ENCODE measurements around the gene HKDC1. TPM values are rescaled to one million over a fixed set of nuclear protein-coding genes. Genes with fewer than 3 reads are reported as not detected.

The HKDC1 gene
- total RNA-seq, 2 donors from 2014 or later: 1.7 to 8.2 TPM

GRCh38 chr10:69223028-69223342, 2.9 kb downstream of the HKDC1 start:
- no peaks in the 10 kb centered on the region for H3K36me3 Mint-ChIP-seq (ENCODE audit: low read depth)
- ATAC-seq: no peak
- H3K4me1 Mint-ChIP-seq: peaks cover 31% of the 10 kb centered on the region

DNA sequence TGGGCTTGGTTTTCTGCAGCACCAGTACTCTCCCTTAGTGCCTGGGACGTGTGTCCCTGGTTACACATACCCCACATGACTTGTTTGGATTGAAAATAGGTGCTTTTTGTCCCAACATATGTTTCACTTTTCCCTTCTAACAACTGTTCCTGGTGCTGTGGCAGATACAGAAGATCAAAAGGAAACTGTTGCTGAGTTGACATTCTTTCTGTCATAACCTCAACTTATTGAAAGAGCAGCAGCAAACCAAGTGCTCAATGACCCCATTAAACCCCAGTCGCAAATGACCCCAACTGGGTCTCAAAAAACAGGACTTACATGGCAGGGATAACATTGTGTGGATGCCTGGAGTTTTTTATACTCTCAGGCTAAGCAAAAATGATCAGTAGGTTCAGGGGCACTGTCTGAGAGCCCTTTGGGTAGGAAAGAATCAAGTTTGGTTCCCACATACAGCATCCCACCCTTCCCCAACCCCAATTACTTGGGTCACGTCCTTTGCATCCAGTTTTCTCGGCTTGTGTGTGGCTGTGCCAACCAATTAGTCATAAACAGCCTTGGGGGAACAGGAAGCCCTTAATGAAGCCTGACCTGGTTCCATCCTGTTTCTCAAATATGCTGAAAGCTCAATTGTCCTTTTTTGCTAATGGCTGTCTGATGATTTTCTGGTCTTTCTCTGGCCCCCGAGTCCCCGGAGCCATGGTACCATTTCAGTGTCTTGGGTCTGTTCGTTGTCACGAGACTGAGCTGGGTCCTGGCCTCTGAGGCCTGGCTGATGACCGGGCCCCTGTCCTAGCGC, 4.9 kb downstream of the HKDC1 start:
- peak overlapping the region; percentile 76 for H3K27ac Mint-ChIP-seq
- H3K36me3 Mint-ChIP-seq (ENCODE audit: low read depth): no peaks in the 10 kb centered on the region
- H3K4me3 Mint-ChIP-seq: peak overlapping the region; percentile 77
- H3K27me3 Mint-ChIP-seq: no peaks in the 10 kb centered on the region
- ATAC-seq (no peak), DNase-seq (no peak)
- H3K9me3 ChIP-seq (ENCODE audit: control insufficient read depth, low read length, poor library complexity, severe bottlenecking): no peaks in the 10 kb centered on the region
- H3K4me1 Mint-ChIP-seq: peaks cover 51% of the 10 kb centered on the region

More at GRCh38 chr10:69223028-69223342, 2.9 kb downstream of the HKDC1 start:
- no peaks in the 10 kb centered on the region for H3K9me3 ChIP-seq (ENCODE audit: control insufficient read depth, low read length, poor library complexity, severe bottlenecking)
- Mint-ChIP-seq H3K27me3 (no peaks in the 10 kb centered on the region), H3K27ac (no peak overlapping the region), H3K4me3 (peak overlapping the region; percentile 67)
- no peak for DNase-seq

GRCh38 chr10:69225681-69226080, 5.5 kb downstream of the HKDC1 start:
- Mint-ChIP-seq H3K27ac (peak overlapping the region; percentile 76), H3K4me1 (peaks cover 51% of the 10 kb centered on the region), H3K36me3 (ENCODE audit: low read depth) (no peaks in the 10 kb centered on the region), H3K27me3 (no peaks in the 10 kb centered on the region), H3K4me3 (no peak overlapping the region)
- DNase-seq: no peak
- no peaks in the 10 kb centered on the region for H3K9me3 ChIP-seq (ENCODE audit: control insufficient read depth, low read length, poor library complexity, severe bottlenecking)
- no peak for ATAC-seq

DNA sequence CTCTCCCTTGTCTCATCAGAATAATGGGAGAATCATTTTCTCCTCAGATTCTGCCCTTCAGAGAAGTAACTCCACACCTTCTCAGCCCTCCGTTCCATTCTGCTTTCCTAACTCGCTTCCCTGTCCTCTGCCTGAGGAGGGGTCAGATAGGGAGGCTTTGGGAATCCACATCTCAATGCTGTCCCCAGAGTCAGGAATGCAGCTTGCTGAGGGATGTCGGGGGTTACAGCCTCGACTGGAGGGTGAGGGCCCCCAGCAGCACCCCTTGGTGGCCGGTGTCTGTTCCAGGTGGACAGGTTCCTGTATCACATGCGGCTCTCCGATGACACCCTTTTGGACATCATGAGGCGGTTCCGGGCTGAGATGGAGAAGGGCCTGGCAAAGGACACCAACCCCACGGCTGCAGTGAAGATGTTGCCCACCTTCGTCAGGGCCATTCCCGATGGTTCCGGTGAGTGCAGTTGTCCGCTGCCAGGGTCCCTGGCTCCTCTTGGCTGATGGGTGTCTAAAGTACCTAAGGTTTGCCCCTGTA, 6.9 kb downstream of the HKDC1 start:
- DNase-seq (no peak), ATAC-seq (no peak)
- no peak overlapping the region for H3K4me3 Mint-ChIP-seq
- peaks cover 54% of the 10 kb centered on the region for H3K4me1 Mint-ChIP-seq
- H3K27ac Mint-ChIP-seq: no peak overlapping the region
- no peaks in the 10 kb centered on the region for H3K9me3 ChIP-seq (ENCODE audit: control insufficient read depth, low read length, poor library complexity, severe bottlenecking)
- H3K27me3 Mint-ChIP-seq: no peaks in the 10 kb centered on the region
- H3K36me3 Mint-ChIP-seq (ENCODE audit: low read depth): no peaks in the 10 kb centered on the region

DNA sequence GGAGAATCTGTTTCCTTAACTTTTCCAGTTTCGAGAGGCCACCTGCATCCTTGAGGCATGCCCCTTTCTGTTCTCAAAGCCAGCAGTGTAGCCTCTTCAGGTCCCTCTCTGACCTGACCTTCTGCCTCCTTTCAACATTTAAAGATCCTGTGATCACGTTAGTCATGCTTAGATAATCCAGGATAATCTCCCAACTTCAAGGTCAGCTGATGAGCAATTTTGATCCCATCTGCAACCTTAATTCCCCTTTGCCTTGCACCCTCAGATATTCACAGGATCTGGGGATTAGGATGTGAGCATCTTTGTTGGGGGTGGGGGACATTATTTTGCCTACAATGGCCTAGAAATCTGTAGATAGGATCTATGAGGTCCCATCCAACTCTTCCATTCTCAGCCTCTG, 8.0 kb downstream of the HKDC1 start:
- ATAC-seq (no peak), DNase-seq (no peak)
- Mint-ChIP-seq H3K36me3 (ENCODE audit: low read depth) (no peaks in the 10 kb centered on the region), H3K4me3 (peak overlapping the region; percentile 85), H3K4me1 (peaks cover 57% of the 10 kb centered on the region), H3K27ac (peak overlapping the region; percentile 90), H3K27me3 (no peaks in the 10 kb centered on the region)
- H3K9me3 ChIP-seq (ENCODE audit: control insufficient read depth, low read length, poor library complexity, severe bottlenecking): no peaks in the 10 kb centered on the region

- H3K27ac Mint-ChIP-seq: peak overlapping the region; percentile 90
- no peaks in the 10 kb centered on the region for H3K36me3 Mint-ChIP-seq (ENCODE audit: low read depth)
- H3K4me1 Mint-ChIP-seq: peaks cover 60% of the 10 kb centered on the region
- DNase-seq (no peak), ATAC-seq (no peak)
- H3K9me3 ChIP-seq (ENCODE audit: control insufficient read depth, low read length, poor library complexity, severe bottlenecking): no peaks in the 10 kb centered on the region
- H3K27me3 Mint-ChIP-seq: no peaks in the 10 kb centered on the region
- H3K4me3 Mint-ChIP-seq: peak overlapping the region; percentile 85
Observed at GRCh38 chr10:69229616-69229916, 9.4 kb downstream of the HKDC1 start.

- no peaks in the 10 kb centered on the region for H3K9me3 ChIP-seq (ENCODE audit: control insufficient read depth, low read length, poor library complexity, severe bottlenecking)
- DNase-seq: no peak
- Mint-ChIP-seq H3K36me3 (ENCODE audit: low read depth) (no peaks in the 10 kb centered on the region), H3K4me3 (peak overlapping the region; percentile 85), H3K4me1 (peaks cover 57% of the 10 kb centered on the region), H3K27ac (no peak overlapping the region), H3K27me3 (no peaks in the 10 kb centered on the region)
- no peak for ATAC-seq
Observed at GRCh38 chr10:69230128-69230527, 10.0 kb downstream of the HKDC1 start.

GRCh38 chr10:69232252-69232651, 12.1 kb downstream of the HKDC1 start:
- Mint-ChIP-seq H3K27me3 (no peaks in the 10 kb centered on the region), H3K36me3 (ENCODE audit: low read depth) (no peaks in the 10 kb centered on the region), H3K27ac (peak overlapping the region; percentile 93), H3K4me3 (no peak overlapping the region), H3K4me1 (peaks cover 48% of the 10 kb centered on the region)
- no peaks in the 10 kb centered on the region for H3K9me3 ChIP-seq (ENCODE audit: control insufficient read depth, low read length, poor library complexity, severe bottlenecking)
- DNase-seq (no peak), ATAC-seq (no peak)

DNA sequence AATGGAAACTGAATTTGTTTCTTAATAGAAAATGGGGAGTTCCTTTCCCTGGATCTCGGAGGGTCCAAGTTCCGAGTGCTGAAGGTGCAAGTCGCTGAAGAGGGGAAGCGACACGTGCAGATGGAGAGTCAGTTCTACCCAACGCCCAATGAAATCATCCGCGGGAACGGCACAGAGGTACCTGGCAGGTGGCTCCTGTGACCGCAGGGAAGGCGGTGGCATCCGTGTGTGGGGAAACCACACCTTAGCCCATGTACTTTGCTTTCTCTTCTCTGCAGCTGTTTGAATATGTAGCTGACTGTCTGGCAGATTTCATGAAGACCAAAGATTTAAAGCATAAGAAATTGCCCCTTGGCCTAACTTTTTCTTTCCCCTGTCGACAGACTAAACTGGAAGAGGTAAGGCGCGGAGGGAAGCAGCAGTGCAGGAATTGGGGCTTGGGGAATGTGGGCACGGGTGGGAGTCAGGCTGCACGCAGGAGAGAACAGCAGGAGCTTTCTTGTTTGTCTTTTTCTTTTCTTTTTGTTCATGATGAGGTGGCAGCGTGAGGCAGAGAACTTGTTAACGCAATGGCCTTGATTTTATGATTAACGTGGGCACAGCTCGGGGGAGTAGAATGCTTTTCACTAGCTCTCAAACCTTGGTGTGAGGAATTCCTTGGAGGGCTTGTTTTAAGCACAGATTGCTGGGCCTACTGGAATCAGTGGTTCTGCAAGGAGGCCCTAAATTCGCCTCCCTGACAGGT, 12.8 kb downstream of the HKDC1 start:
- Mint-ChIP-seq H3K36me3 (ENCODE audit: low read depth) (no peaks in the 10 kb centered on the region), H3K27ac (peak overlapping the region; percentile 93), H3K4me1 (peaks cover 47% of the 10 kb centered on the region), H3K4me3 (peak overlapping the region; percentile 90), H3K27me3 (no peaks in the 10 kb centered on the region)
- peak; percentile 74 for ATAC-seq
- no peaks in the 10 kb centered on the region for H3K9me3 ChIP-seq (ENCODE audit: control insufficient read depth, low read length, poor library complexity, severe bottlenecking)
- DNase-seq: peak in 2 of 3 donors; percentile 29 to 36

DNA sequence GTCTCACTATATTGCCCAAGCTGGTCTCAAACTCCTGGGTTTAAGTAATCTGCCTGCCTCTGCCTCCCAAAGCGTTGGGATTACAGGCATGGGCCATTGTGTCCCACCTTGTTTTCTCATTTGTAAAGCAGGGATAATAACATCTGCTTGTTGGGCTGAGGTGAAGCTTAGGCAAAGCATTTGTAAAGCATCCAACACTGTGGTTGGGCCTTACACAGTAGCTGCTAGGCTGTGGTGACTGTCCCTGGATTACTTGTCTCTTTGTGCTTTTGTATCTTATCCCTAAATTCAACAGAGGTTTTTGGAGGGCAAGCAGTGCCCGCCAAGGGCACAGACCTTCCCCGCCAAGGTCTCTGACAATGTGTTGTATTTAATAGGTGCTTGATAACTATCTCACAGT, 14.3 kb downstream of the HKDC1 start:
- H3K4me3 Mint-ChIP-seq: no peak overlapping the region
- H3K36me3 Mint-ChIP-seq (ENCODE audit: low read depth): no peaks in the 10 kb centered on the region
- H3K27ac Mint-ChIP-seq: peak overlapping the region; percentile 93
- H3K4me1 Mint-ChIP-seq: peaks cover 33% of the 10 kb centered on the region
- no peaks in the 10 kb centered on the region for H3K27me3 Mint-ChIP-seq
- no peak for DNase-seq
- H3K9me3 ChIP-seq (ENCODE audit: control insufficient read depth, low read length, poor library complexity, severe bottlenecking): no peaks in the 10 kb centered on the region
- no peak for ATAC-seq

- no peak overlapping the region for H3K27ac Mint-ChIP-seq
- no peaks in the 10 kb centered on the region for H3K9me3 ChIP-seq (ENCODE audit: control insufficient read depth, low read length, poor library complexity, severe bottlenecking)
- peaks cover 3% of the 10 kb centered on the region for H3K36me3 Mint-ChIP-seq (ENCODE audit: low read depth)
- peak; percentile 89 for ATAC-seq
- no peak overlapping the region for H3K4me3 Mint-ChIP-seq
- peaks cover 18% of the 10 kb centered on the region for H3K4me1 Mint-ChIP-seq
- peak; percentile 73 to 85 (median 74) for DNase-seq
- H3K27me3 Mint-ChIP-seq: no peaks in the 10 kb centered on the region
Observed at GRCh38 chr10:69237528-69238159, 17.5 kb downstream of the HKDC1 start.

- H3K9me3 ChIP-seq (ENCODE audit: control insufficient read depth, low read length, poor library complexity, severe bottlenecking): no peaks in the 10 kb centered on the region
- Mint-ChIP-seq H3K4me3 (no peak overlapping the region), H3K27ac (no peak overlapping the region), H3K4me1 (peaks cover 11% of the 10 kb centered on the region), H3K27me3 (no peaks in the 10 kb centered on the region), H3K36me3 (ENCODE audit: low read depth) (peaks cover 3% of the 10 kb centered on the region)
- ATAC-seq (no peak), DNase-seq (no peak)
Observed at GRCh38 chr10:69239136-69239535, 19.0 kb downstream of the HKDC1 start.

- no peaks in the 10 kb centered on the region for H3K27me3 Mint-ChIP-seq
- no peak for ATAC-seq
- H3K4me1 Mint-ChIP-seq: peaks cover 8% of the 10 kb centered on the region
- DNase-seq: no peak
- H3K9me3 ChIP-seq (ENCODE audit: control insufficient read depth, low read length, poor library complexity, severe bottlenecking): no peaks in the 10 kb centered on the region
- H3K36me3 Mint-ChIP-seq (ENCODE audit: low read depth): peaks cover 3% of the 10 kb centered on the region
- H3K4me3 Mint-ChIP-seq: no peak overlapping the region
- H3K27ac Mint-ChIP-seq: peak overlapping the region; percentile 32
Observed at GRCh38 chr10:69239816-69240434, 19.8 kb downstream of the HKDC1 start.

Data from T-helper 17 cell (primary cell).